HEK293 (cell line): ENCODE results near the gene PTPN11.

Experiments used
- FEZF1 ChIP-seq: fragments of 450-650 bp; formaldehyde crosslinking; IDR thresholded peaks from 2 replicates; pipeline ENCODE4 v1.5.1; 2016; ENCODE audit warnings: missing biosample characterization, missing genetic modification characterization
- INSM2 ChIP-seq: fragments of 450-650 bp; formaldehyde crosslinking; IDR thresholded peaks from 2 replicates; pipeline ENCODE4 v1.5.1; 2016; ENCODE audit warnings: missing biosample characterization, missing genetic modification characterization
- KLF10 ChIP-seq: fragments of 450-650 bp; IDR thresholded peaks from 2 replicates; pipeline ENCODE4 v1.5.1; 2018; ENCODE audit warnings: missing biosample characterization, mild to moderate bottlenecking, missing genetic modification characterization
- KLF17 ChIP-seq: fragments of 450-650 bp; formaldehyde crosslinking; IDR thresholded peaks from 2 replicates; pipeline ENCODE4 v1.5.1; 2016; ENCODE audit warnings: missing biosample characterization, missing genetic modification characterization
- KLF7 ChIP-seq: fragments of 450-650 bp; formaldehyde crosslinking; IDR thresholded peaks from 2 replicates; pipeline ENCODE4 v1.5.1; 2016; ENCODE audit warnings: missing biosample characterization, missing genetic modification characterization, borderline replicate concordance
- KLF8 ChIP-seq: fragments of 450-650 bp; formaldehyde crosslinking; IDR thresholded peaks from 2 replicates; pipeline ENCODE4 v1.5.1; 2016; ENCODE audit warnings: missing biosample characterization, missing genetic modification characterization
- KLF9 ChIP-seq: fragments of 450-650 bp; formaldehyde crosslinking; IDR thresholded peaks from 2 replicates; pipeline ENCODE4 v1.5.1; 2016; ENCODE audit warnings: missing biosample characterization, missing genetic modification characterization, low read depth
- REPIN1 ChIP-seq: fragments of 450-650 bp; formaldehyde crosslinking; IDR thresholded peaks from 2 replicates; pipeline ENCODE4 v1.5.1; 2017; ENCODE audit warnings: missing biosample characterization, missing genetic modification characterization, low read depth
- ZBTB17 ChIP-seq: fragments of 450-650 bp; formaldehyde crosslinking; IDR thresholded peaks from 2 replicates; pipeline ENCODE4 v1.5.1; 2016; ENCODE audit warnings: missing biosample characterization, missing genetic modification characterization
- ZBTB26 ChIP-seq: fragments of 450-650 bp; formaldehyde crosslinking; optimal IDR thresholded peaks from 2 replicates; pipeline ENCODE3; 2016; ENCODE audit warnings: missing biosample characterization, mild to moderate bottlenecking, missing genetic modification characterization
- ZNF10 ChIP-seq: fragments of 450-650 bp; formaldehyde crosslinking; IDR thresholded peaks from 2 replicates; pipeline ENCODE4 v1.5.1; 2017; ENCODE audit warnings: missing biosample characterization, missing genetic modification characterization
- ZNF121 ChIP-seq: fragments of 450-650 bp; formaldehyde crosslinking; IDR thresholded peaks from 2 replicates; pipeline ENCODE4 v1.5.1; 2016; ENCODE audit warnings: missing biosample characterization, missing genetic modification characterization
- ZNF138 ChIP-seq: fragments of 450-650 bp; formaldehyde crosslinking; IDR thresholded peaks from 2 replicates; pipeline ENCODE4 v1.5.1; 2016; ENCODE audit warnings: missing biosample characterization, missing genetic modification characterization, borderline replicate concordance
- ZNF140 ChIP-seq: fragments of 450-650 bp; formaldehyde crosslinking; IDR thresholded peaks from 2 replicates; pipeline ENCODE4 v1.5.1; 2016; ENCODE audit warnings: missing biosample characterization, missing genetic modification characterization
- ZNF2 ChIP-seq: fragments of 450-650 bp; formaldehyde crosslinking; IDR thresholded peaks from 2 replicates; pipeline ENCODE4 v1.5.1; 2016; ENCODE audit warnings: missing biosample characterization, missing genetic modification characterization
- ZNF214 ChIP-seq: fragments of 450-650 bp; formaldehyde crosslinking; IDR thresholded peaks from 2 replicates; pipeline ENCODE4 v1.5.1; 2017; ENCODE audit warnings: missing biosample characterization, mild to moderate bottlenecking, missing genetic modification characterization, borderline replicate concordance
- ZNF302 ChIP-seq: fragments of 450-650 bp; formaldehyde crosslinking; IDR thresholded peaks from 2 replicates; pipeline ENCODE4 v1.5.1; 2016; ENCODE audit warnings: missing biosample characterization, missing genetic modification characterization, low read depth
- ZNF324 ChIP-seq: fragments of 450-650 bp; formaldehyde crosslinking; IDR thresholded peaks from 2 replicates; pipeline ENCODE4 v1.5.1; 2016; ENCODE audit warnings: missing biosample characterization, missing genetic modification characterization
- ZNF362 ChIP-seq: fragments of 450-650 bp; formaldehyde crosslinking; IDR thresholded peaks from 2 replicates; pipeline ENCODE4 v1.5.1; 2016; ENCODE audit warnings: missing biosample characterization, missing genetic modification characterization
- ZNF510 ChIP-seq: fragments of 450-650 bp; formaldehyde crosslinking; IDR thresholded peaks from 2 replicates; pipeline ENCODE4 v1.5.1; 2018; ENCODE audit warnings: mild to moderate bottlenecking, missing genetic modification characterization, missing biosample characterization; ENCODE audit not compliant: insufficient replicate concordance
- ZNF580 ChIP-seq: fragments of 450-650 bp; formaldehyde crosslinking; IDR thresholded peaks from 2 replicates; pipeline ENCODE4 v1.5.1; 2016; ENCODE audit warnings: missing biosample characterization, missing genetic modification characterization
- ZNF585B ChIP-seq: fragments of 450-650 bp; formaldehyde crosslinking; IDR thresholded peaks from 2 replicates; pipeline ENCODE4 v1.5.1; 2016; ENCODE audit warnings: missing biosample characterization, missing genetic modification characterization
- ZNF596 ChIP-seq: fragments of 450-650 bp; IDR thresholded peaks from 2 replicates; pipeline ENCODE4 v1.5.0; 2018; ENCODE audit warnings: missing biosample characterization, mild to moderate bottlenecking, missing genetic modification characterization, moderate library complexity
- ZNF610 ChIP-seq: fragments of 450-650 bp; formaldehyde crosslinking; IDR thresholded peaks from 2 replicates; pipeline ENCODE4 v1.5.1; 2016; ENCODE audit warnings: missing biosample characterization, missing genetic modification characterization, borderline replicate concordance
- ZNF626 ChIP-seq: fragments of 450-650 bp; sonication (Bioruptor Pico); formaldehyde crosslinking; IDR thresholded peaks from 2 replicates; pipeline ENCODE4 v1.5.1; 2018; ENCODE audit warnings: missing biosample characterization, missing genetic modification characterization, inconsistent platforms
- ZNF660 ChIP-seq: fragments of 450-650 bp; IDR thresholded peaks from 2 replicates; pipeline ENCODE4 v1.5.1; 2018; ENCODE audit warnings: missing biosample characterization, mild to moderate bottlenecking, missing genetic modification characterization
- ZNF777 ChIP-seq: fragments of 450-650 bp; formaldehyde crosslinking; IDR thresholded peaks from 2 replicates; pipeline ENCODE4 v1.5.1; 2017; ENCODE audit warnings: missing biosample characterization, missing genetic modification characterization, borderline replicate concordance
- ZNF830 ChIP-seq: fragments of 450-650 bp; IDR thresholded peaks from 2 replicates; pipeline ENCODE4 v1.5.0; 2018; ENCODE audit warnings: missing biosample characterization, missing genetic modification characterization, low read depth, mild to moderate bottlenecking, moderate library complexity
- ZSCAN30 ChIP-seq: fragments of 450-650 bp; IDR thresholded peaks from 2 replicates; pipeline ENCODE4 v1.5.1; 2018; ENCODE audit warnings: missing biosample characterization, mild to moderate bottlenecking, missing genetic modification characterization, moderate library complexity
- ZXDB ChIP-seq: fragments of 450-650 bp; formaldehyde crosslinking; IDR thresholded peaks from 2 replicates; pipeline ENCODE4 v1.5.1; 2016; ENCODE audit warnings: missing biosample characterization, missing genetic modification characterization
- TF ChIP-seq, protein P1 (sequence below): fragments of 450-650 bp; IDR thresholded peaks from 2 replicates; pipeline ENCODE4 v1.5.1; 2018; ENCODE audit warnings: missing biosample characterization, missing genetic modification characterization
- TF ChIP-seq, protein P2 (sequence below): fragments of 450-650 bp; formaldehyde crosslinking; IDR thresholded peaks from 2 replicates; pipeline ENCODE4 v1.5.1; 2016; ENCODE audit warnings: missing biosample characterization, missing genetic modification characterization

PTPN11 gene

GRCh38 chr12:112381406-112381882, 37.3 kb upstream of the PTPN11 start (continued):
- TF ChIP-seq ZNF626 (tag by site-specific recombination) (no peak), KLF8 (tag by site-specific recombination) (peak; percentile 58), ZNF777 (tag by site-specific recombination) (no peak), FEZF1 (no peak), ZNF302 (tag by site-specific recombination) (no peak), ZBTB26 (tag by site-specific recombination) (peak; percentile 35), ZNF585B (tag by site-specific recombination) (no peak), ZNF830 (no peak), ZSCAN30 (tag by site-specific recombination) (peak; percentile 43; the same call in 1 of the 2 replicates), ZNF660 (0 out of 2 replicates have a peak, but pooled peaks have one; percentile 28), ZNF214 (tag by site-specific recombination) (no peak), ZNF138 (tag by site-specific recombination) (no peak), KLF17 (tag by site-specific recombination) (no peak; the same call in 1 of the 2 replicates), ZNF596 (tag by site-specific recombination) (no peak), ZNF2 (tag by site-specific recombination) (peak; percentile 58; the same call in 1 of the 2 replicates), ZNF10 (tag by site-specific recombination) (no peak), ZNF121 (tag by site-specific recombination) (no peak), ZNF610 (no peak), ZBTB17 (tag by site-specific recombination) (no peak), KLF7 (tag by site-specific recombination) (0 out of 2 replicates have a peak, but pooled peaks have one; percentile 17), INSM2 (tag by site-specific recombination) (no peak), ZNF580 (peak; percentile 78; the same call in 1 of the 2 replicates), ZNF140 (no peak), KLF9 (tag by site-specific recombination) (peak; percentile 19; the same call in 1 of the 2 replicates), REPIN1 (tag by site-specific recombination) (no peak), ZNF362 (tag by site-specific recombination) (peak; percentile 48; the same call in 1 of the 2 replicates), ZNF324 (tag by site-specific recombination) (no peak), ZNF510 (tag by site-specific recombination) (no peak), ZXDB (tag by site-specific recombination) (0 out of 2 replicates have a peak, but pooled peaks have one; percentile 25), KLF10 (tag by site-specific recombination) (no peak)
- TF ChIP-seq, protein P1, sequence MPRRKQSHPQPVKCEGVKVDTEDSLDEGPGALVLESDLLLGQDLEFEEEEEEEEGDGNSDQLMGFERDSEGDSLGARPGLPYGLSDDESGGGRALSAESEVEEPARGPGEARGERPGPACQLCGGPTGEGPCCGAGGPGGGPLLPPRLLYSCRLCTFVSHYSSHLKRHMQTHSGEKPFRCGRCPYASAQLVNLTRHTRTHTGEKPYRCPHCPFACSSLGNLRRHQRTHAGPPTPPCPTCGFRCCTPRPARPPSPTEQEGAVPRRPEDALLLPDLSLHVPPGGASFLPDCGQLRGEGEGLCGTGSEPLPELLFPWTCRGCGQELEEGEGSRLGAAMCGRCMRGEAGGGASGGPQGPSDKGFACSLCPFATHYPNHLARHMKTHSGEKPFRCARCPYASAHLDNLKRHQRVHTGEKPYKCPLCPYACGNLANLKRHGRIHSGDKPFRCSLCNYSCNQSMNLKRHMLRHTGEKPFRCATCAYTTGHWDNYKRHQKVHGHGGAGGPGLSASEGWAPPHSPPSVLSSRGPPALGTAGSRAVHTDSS = no peak
- TF ChIP-seq, protein P2, sequence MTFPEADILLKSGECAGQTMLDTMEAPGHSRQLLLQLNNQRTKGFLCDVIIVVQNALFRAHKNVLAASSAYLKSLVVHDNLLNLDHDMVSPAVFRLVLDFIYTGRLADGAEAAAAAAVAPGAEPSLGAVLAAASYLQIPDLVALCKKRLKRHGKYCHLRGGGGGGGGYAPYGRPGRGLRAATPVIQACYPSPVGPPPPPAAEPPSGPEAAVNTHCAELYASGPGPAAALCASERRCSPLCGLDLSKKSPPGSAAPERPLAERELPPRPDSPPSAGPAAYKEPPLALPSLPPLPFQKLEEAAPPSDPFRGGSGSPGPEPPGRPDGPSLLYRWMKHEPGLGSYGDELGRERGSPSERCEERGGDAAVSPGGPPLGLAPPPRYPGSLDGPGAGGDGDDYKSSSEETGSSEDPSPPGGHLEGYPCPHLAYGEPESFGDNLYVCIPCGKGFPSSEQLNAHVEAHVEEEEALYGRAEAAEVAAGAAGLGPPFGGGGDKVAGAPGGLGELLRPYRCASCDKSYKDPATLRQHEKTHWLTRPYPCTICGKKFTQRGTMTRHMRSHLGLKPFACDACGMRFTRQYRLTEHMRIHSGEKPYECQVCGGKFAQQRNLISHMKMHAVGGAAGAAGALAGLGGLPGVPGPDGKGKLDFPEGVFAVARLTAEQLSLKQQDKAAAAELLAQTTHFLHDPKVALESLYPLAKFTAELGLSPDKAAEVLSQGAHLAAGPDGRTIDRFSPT (tag by site-specific recombination) = 0 out of 2 replicates have a peak, but pooled peaks have one; percentile 22
